ENCODE results near the gene RNF11.

DNA sequence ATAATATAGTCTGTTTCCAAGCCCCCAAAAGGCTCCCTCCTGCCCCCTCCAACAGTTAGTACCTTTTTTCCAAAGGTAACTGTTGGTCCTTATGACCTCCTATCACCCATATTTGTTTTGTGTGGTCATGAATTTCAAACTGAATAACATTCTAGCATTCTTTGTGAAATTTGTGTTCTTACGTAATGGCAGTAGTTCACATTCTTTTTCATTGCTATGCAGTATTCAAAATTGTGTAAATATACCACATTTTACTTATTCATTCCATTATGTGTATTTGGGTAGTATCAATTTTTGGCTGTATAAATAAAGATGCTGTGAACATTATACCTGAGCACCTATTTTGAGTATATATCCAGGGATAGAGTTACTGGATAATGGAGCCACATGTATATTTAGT, 13.4 kb downstream of the RNF11 start:
- TF ChIP-seq ZNF274 (IDR thresholded peaks at IDR 0.05; ENCODE audit: low read depth, low read length): no peak
- TF ChIP-seq SUZ12 (IDR thresholded peaks at IDR 0.05; ENCODE audit: extremely low read depth, insufficient read depth, insufficient read length): no peak
- TF ChIP-seq YY1 (IDR thresholded peaks at IDR 0.05; ENCODE audit: insufficient read depth, insufficient read length): no peak
